ENCODE data around the gene KCNAB3.

DNA sequence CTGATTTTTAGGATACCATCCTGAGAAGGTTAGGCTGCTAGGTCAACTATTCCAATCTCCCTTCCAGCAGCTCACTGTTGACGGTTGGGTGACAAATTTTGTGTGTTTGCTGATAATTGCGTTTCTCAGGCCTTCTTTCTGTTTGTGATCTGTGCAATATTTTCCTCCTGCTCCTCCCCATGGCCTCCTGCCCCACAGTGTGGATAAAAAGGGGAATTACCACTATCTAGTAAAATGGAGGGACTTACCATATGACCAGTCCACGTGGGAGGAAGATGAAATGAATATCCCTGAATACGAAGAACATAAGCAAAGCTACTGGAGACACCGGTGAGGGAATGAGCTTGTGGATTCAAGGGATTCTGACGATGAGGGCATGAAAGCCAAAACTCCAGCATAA, 31.9 kb downstream of the KCNAB3 start:
- TF ChIP-seq, protein P1, sequence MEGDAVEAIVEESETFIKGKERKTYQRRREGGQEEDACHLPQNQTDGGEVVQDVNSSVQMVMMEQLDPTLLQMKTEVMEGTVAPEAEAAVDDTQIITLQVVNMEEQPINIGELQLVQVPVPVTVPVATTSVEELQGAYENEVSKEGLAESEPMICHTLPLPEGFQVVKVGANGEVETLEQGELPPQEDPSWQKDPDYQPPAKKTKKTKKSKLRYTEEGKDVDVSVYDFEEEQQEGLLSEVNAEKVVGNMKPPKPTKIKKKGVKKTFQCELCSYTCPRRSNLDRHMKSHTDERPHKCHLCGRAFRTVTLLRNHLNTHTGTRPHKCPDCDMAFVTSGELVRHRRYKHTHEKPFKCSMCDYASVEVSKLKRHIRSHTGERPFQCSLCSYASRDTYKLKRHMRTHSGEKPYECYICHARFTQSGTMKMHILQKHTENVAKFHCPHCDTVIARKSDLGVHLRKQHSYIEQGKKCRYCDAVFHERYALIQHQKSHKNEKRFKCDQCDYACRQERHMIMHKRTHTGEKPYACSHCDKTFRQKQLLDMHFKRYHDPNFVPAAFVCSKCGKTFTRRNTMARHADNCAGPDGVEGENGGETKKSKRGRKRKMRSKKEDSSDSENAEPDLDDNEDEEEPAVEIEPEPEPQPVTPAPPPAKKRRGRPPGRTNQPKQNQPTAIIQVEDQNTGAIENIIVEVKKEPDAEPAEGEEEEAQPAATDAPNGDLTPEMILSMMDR (IDR thresholded peaks at IDR 0.05): peak in 2 of 4 experiments; percentile 55 to 56
- TF ChIP-seq POLR2AphosphoS5 (IDR thresholded peaks at IDR 0.05): peak; percentile 23
- no peak for TF ChIP-seq POLR2A (IDR thresholded peaks at IDR 0.05)
